Measurements from ENCODE around the gene PMIS2.
"Not testable (repeated sequence)": the region's sequence is repeated elsewhere in the genome, so short reads cannot be mapped to it uniquely, and the experiment has no call there.

Gene PMIS2

DNA sequence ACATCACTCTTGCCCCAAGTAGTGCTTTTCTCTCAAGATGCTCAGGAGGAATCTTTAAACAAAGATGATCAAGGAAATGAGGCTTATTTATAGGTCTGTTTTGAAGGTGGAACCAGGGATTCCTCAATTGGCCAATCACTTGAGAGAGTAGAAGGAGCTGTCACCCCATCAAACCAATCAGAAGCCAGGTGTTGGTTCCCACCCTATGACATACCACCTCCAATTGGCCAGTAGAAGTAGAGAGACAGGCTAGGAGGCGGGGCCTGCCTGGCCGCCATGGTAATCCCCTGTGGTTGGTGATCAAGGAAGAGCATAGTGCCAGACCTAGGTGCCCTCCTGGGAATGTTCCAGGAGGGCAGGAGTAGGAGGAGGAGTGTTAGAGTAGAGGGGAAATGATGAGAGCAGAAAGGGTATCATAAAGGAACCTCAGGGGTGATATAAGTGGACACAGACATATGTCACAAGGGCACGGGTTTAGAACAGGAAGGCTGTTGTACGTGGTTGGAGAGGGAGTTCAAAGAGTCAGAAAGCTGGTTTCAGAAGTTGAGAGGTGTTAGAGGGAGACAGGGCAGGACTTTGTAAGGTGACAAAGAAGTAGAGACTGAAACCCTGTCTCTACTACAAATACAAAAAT lies 10.5 kb downstream of the PMIS2 start:
- Mint-ChIP-seq H3K9me3 (ENCODE audit: low read depth) (no peaks in the 10 kb centered on the region), H3K27me3 (peaks cover 2% of the 10 kb centered on the region), H3K36me3 (no peaks in the 10 kb centered on the region), H3K4me1 (ENCODE audit: low read depth) (no peaks in the 10 kb centered on the region), H3K27ac (no peak overlapping the region), H3K4me3 (no peak overlapping the region)

DNA sequence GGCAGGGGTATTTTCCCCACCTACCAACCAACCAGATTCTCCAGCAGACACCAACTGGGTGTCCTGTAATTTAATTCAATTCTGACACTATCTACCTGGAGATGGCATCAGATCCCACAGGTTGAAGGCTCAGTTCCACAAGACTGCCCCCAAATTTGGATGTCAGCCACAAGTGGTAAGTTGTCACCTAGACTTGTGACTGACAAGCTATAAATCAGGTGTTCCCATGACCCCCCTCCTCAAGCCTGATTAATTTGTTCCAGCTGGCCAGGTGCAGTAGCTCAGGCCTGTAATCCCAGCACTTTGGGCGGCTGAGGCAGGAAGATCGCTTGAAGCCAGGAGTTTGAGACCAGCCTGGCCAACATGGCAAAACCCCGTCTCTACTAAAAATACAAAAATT lies 16.0 kb downstream of the PMIS2 start:
- no peak overlapping the region for H3K4me3 Mint-ChIP-seq
- H3K4me1 Mint-ChIP-seq (ENCODE audit: low read depth) = no peaks in the 10 kb centered on the region
- no peak overlapping the region for H3K27ac Mint-ChIP-seq
- H3K36me3 Mint-ChIP-seq = no peaks in the 10 kb centered on the region
- no peaks in the 10 kb centered on the region for H3K27me3 Mint-ChIP-seq
- no peaks in the 10 kb centered on the region for H3K9me3 Mint-ChIP-seq (ENCODE audit: low read depth)

DNA sequence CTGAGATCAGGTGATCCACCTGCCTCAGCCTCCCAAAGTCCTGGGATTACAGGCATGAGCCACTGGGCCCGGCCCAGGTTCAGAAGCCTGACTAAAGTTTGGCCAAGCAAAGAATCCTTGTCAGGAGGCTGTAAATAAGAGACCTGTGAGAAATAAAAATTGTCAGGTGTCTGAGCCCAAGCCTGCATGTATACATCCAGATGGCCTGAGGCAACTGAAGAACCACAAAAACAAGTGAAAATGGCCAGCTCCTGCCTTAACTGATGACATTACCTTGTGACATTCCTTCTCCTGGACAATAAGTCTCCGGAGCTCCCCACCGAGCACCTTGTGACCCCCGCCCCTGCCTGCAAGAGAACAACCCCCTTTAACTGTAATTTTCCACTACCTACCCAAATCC lies 18.5 kb downstream of the PMIS2 start:
- not testable (repeated sequence) for H3K4me1 Mint-ChIP-seq (ENCODE audit: low read depth)

DNA sequence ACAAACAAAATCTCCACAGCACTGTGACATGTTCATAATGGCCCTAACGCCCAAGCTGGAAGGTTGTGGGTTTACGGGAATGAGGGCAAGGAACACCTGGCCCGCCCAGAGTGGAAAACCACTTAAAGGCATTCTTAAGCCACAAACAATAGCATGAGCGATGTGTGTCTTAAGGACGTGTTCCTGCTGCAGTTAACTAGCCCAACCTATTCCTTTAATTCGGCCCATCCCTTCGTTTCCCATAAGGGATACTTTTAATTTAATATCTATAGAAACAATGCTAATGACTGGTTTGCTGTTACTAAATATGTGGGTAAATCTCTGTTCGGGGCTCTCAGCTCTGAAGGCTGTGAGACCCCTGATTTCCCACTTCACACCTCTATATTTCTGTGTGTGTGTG lies 21.2 kb downstream of the PMIS2 start:
- not testable (repeated sequence) for H3K27me3 Mint-ChIP-seq; H3K36me3 Mint-ChIP-seq; H3K27ac Mint-ChIP-seq; H3K4me3 Mint-ChIP-seq; H3K9me3 Mint-ChIP-seq (ENCODE audit: low read depth)
- H3K4me1 Mint-ChIP-seq (ENCODE audit: low read depth) = peaks cover 22% of the 10 kb centered on the region

More for the DNA sequence above, 18.5 kb downstream of the PMIS2 start:
- H3K4me3 Mint-ChIP-seq; H3K36me3 Mint-ChIP-seq; H3K9me3 Mint-ChIP-seq (ENCODE audit: low read depth); H3K27me3 Mint-ChIP-seq; H3K27ac Mint-ChIP-seq: not testable (repeated sequence)

DNA sequence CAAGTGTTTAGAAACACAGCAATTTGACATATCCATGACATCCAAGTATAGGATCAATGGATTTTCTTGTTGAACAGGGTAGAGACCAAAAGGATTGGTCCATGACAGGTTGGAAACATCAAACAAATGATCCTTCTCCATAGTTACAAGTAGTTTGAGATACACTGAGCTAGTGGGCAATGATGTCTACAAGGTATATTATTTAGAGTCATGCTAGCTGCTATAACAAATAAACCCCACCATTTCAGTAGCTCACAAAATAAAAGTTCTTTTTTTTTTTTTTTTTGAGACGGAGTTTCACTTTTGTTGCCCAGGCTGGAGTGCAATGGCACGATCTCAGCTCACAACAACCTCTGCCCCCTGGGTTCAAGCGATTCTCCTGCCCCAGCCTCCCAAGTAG lies 21.7 kb downstream of the PMIS2 start:
- Mint-ChIP-seq H3K27ac (no peak overlapping the region), H3K27me3 (no peaks in the 10 kb centered on the region), H3K4me1 (ENCODE audit: low read depth) (peaks cover 26% of the 10 kb centered on the region), H3K4me3 (no peak overlapping the region), H3K9me3 (ENCODE audit: low read depth) (no peaks in the 10 kb centered on the region), H3K36me3 (peaks cover 6% of the 10 kb centered on the region)

DNA sequence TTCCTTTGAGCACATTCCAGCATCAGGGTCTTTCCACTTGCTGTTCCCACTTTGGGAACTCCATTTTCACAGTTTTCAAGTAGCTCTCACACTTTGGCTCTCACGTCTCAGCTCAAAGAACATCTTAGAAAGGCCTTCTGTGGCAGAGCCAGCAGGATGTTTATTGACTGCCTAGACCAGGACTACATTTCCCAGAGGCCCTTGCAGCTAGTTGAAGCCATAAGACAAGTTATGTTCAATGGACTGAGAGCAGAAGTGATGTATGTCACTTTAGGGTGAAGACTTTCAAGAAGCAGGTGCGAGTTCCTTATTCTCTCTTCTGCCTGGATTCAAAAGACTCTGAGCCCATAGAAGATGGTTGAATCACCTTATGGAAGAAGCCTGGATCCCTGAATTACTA lies 22.3 kb downstream of the PMIS2 start:
- Mint-ChIP-seq H3K9me3 (ENCODE audit: low read depth) (no peaks in the 10 kb centered on the region), H3K4me1 (ENCODE audit: low read depth) (peaks cover 26% of the 10 kb centered on the region), H3K36me3 (peaks cover 6% of the 10 kb centered on the region), H3K27ac (no peak overlapping the region), H3K4me3 (no peak overlapping the region), H3K27me3 (no peaks in the 10 kb centered on the region)

DNA sequence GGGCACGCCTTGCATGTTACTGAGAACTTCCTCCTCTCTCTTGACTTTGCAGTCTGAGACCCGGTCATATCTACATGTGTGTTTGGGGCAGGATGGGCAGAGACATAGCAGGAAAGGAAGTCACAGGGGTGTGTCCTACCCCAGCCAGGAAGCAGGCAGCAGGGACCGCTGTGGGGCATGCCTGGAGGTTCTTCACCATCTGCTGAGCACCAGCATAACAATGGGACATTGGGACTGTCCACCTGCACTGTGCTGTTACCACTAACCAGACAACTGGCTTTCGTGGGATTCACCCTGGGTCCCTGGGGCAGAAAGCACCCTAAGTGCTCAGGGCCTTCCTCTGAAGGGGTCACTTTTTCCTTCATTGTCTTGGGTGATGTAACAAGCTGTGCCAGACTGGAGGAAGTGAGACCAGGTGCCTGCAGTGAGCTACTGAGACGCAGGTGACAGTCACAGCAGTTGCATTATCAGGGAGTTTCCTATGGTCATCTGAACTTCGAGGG lies 23.9 kb downstream of the PMIS2 start:
- Mint-ChIP-seq H3K27ac (peak overlapping the region; percentile 34), H3K4me1 (ENCODE audit: low read depth) (peaks cover 28% of the 10 kb centered on the region)

DNA sequence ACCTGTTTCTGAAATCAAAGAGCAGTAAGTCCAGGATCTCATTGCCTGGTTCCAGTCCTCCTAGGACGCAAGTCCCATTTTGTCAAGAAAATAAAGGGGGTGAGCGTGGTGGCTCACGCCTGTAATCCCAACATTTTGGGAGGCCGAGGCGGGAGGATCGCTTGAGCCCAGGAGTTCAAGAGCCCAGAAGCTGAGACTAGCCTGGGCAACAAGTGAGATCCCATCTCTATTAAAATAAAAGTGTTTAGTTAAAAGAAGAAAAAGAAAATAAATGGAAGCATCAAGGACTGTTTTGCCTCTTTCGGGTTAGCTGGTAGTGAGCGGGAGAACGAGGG lies 26.2 kb downstream of the PMIS2 start:
- Mint-ChIP-seq H3K4me3 (peak overlapping the region; percentile 89), H3K4me1 (ENCODE audit: low read depth) (peaks cover 28% of the 10 kb centered on the region), H3K27me3 (no peaks in the 10 kb centered on the region), H3K9me3 (ENCODE audit: low read depth) (no peaks in the 10 kb centered on the region), H3K27ac (peak overlapping the region; percentile 81), H3K36me3 (peaks cover 8% of the 10 kb centered on the region)

More for the DNA sequence above, 23.9 kb downstream of the PMIS2 start:
- Mint-ChIP-seq H3K4me3 (peak overlapping the region; percentile 41), H3K36me3 (peaks cover 6% of the 10 kb centered on the region), H3K27me3 (no peaks in the 10 kb centered on the region), H3K9me3 (ENCODE audit: low read depth) (no peaks in the 10 kb centered on the region)

DNA sequence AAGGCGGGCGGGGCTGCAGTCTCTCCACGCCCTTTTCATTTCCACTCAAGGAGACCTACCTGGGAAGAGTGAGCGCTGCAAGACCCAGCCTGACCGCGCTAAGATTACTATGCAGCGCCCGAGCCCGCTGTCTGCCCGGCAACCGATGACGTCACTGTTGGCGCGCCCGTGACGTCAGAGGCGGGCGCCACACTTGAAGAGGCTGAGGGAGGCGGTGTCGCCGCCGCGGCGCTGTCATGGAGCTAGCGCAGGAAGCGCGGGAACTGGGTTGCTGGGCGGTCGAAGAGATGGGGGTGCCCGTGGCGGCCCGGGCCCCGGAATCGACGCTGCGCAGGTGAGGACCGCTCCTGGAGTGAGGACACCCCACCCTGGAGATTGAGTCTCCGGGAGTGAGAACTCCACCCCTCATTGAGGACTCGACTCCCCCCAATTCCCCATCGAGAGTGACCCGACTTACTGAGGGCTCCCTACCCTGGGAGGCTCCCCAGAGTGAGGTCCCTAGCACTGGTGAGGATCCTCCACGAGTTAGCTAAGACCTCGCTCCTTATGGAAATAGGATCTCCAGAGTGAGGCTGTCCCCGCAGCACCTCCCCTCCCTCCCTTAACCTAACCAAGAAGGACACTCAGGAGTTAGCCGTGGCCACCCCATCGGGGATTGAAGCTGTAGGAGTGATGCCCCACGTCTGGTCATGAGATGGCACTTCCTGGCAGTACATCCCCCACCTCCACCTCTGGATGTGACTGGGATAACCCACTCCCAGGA lies 26.8 kb downstream of the PMIS2 start, which contains the start of gene HAUS5:
Gene HAUS5, plus strand, starts transcription at position 177 of the 763 bp plus-strand sequence. Its CDS starts 60 bp downstream, at position 237.
- H3K4me3 Mint-ChIP-seq = peak within 1 kb of the TSS; percentile 89
- H3K36me3 Mint-ChIP-seq = peaks cover 6% of the 10 kb centered on the region
- H3K27me3 Mint-ChIP-seq = no peaks in the 10 kb centered on the region
- peak within 1 kb of the TSS; percentile 81 for H3K27ac Mint-ChIP-seq
- no peaks in the 10 kb centered on the region for H3K9me3 Mint-ChIP-seq (ENCODE audit: low read depth)
- peaks cover 28% of the 10 kb centered on the region for H3K4me1 Mint-ChIP-seq (ENCODE audit: low read depth)

DNA sequence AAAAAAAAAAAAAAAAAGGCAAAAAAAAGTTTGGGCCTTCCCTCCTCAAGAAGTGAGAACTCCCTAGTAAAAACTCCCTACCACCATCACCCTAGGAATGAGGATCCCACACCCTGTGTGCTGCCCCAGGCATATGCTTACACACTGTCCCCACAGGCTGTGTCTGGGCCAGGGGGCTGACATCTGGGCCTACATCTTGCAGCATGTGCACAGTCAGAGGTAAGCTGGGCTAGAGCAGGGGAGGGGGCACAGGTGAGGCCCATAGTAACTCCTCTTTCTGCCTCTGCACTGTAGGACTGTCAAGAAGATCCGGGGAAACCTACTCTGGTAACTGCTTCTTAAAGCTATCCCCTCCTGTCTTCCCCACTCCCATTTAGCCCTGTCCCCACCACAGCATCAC lies 27.6 kb downstream of the PMIS2 start:
- Mint-ChIP-seq H3K27me3 (no peaks in the 10 kb centered on the region), H3K4me1 (ENCODE audit: low read depth) (peaks cover 26% of the 10 kb centered on the region), H3K4me3 (peak overlapping the region; percentile 89), H3K27ac (peak overlapping the region; percentile 72), H3K9me3 (ENCODE audit: low read depth) (no peaks in the 10 kb centered on the region), H3K36me3 (peaks cover 2% of the 10 kb centered on the region)

DNA sequence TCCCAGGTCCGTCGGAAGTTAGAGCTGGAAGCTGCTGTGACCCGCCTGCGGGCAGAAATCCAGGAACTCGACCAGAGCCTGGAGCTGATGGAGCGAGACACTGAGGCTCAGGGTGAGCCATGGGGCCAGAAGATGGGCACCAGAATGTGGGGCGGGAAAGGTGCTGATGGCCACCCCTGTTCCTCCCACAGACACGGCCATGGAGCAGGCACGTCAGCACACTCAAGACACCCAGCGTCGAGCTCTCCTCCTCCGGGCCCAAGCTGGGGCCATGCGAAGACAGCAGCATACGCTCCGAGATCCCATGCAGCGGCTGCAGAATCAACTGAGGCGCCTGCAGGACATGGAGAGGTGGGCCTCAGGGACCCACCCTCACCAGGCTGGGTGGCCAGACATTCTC lies 29.1 kb downstream of the PMIS2 start:
- H3K4me3 Mint-ChIP-seq = no peak overlapping the region
- H3K9me3 Mint-ChIP-seq (ENCODE audit: low read depth) = no peaks in the 10 kb centered on the region
- peaks cover 15% of the 10 kb centered on the region for H3K4me1 Mint-ChIP-seq (ENCODE audit: low read depth)
- no peak overlapping the region for H3K27ac Mint-ChIP-seq
- H3K27me3 Mint-ChIP-seq = no peaks in the 10 kb centered on the region
- peaks cover 2% of the 10 kb centered on the region for H3K36me3 Mint-ChIP-seq

DNA sequence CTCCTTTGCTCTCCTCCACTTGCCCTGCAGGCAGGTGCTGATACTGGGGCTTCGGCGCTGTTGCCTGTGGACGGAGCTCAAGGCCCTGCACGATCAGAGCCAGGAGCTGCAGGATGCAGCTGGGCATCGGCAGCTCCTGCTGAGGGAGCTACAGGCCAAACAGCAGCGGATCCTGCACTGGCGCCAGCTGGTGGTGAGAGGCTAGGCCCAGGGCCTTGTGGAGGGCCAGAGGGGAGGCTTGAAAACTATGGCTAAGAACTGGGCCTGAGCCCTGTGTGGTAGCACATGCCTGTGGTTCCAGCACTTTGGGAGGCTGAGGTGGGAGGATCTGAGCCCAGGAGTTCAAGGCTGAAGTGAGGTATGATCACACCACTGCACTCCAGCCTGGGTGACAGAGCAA lies 32.9 kb downstream of the PMIS2 start:
- Mint-ChIP-seq H3K27me3 (no peaks in the 10 kb centered on the region), H3K4me3 (no peak overlapping the region), H3K36me3 (peaks cover 2% of the 10 kb centered on the region), H3K9me3 (ENCODE audit: low read depth) (no peaks in the 10 kb centered on the region), H3K27ac (no peak overlapping the region), H3K4me1 (ENCODE audit: low read depth) (no peaks in the 10 kb centered on the region)

DNA sequence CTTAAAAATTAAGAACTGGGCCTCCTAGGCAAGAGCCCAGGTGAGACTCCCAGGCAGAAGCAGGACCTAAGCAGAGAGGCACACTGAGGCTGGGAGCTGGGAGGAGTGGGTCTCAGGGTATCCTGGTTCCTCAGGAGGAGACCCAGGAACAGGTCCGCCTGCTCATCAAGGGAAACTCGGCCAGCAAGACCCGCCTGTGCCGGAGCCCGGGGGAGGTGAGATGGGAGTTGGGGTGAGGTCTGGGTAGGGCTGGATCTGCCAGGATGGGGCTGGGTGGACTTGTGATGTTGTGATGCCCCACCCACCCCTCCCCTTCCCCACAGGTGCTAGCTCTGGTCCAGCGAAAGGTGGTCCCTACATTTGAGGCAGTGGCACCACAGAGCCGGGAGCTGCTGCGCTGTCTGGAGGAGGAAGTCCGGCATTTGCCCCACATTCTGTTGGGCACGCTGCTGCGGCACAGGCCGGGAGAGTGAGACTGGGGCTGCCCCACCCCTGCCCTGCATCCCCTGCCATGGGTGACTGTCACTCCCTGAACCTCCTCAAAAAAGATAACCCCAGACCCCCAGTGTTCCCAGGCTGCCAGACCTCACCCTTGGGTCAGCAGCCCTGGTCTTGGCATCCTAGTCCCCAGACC lies 33.4 kb downstream of the PMIS2 start:
- H3K4me3 Mint-ChIP-seq = no peak overlapping the region
- no peaks in the 10 kb centered on the region for H3K4me1 Mint-ChIP-seq (ENCODE audit: low read depth)
- peaks cover 2% of the 10 kb centered on the region for H3K36me3 Mint-ChIP-seq
- H3K9me3 Mint-ChIP-seq (ENCODE audit: low read depth) = no peaks in the 10 kb centered on the region
- H3K27ac Mint-ChIP-seq = no peak overlapping the region
- H3K27me3 Mint-ChIP-seq = no peaks in the 10 kb centered on the region

DNA sequence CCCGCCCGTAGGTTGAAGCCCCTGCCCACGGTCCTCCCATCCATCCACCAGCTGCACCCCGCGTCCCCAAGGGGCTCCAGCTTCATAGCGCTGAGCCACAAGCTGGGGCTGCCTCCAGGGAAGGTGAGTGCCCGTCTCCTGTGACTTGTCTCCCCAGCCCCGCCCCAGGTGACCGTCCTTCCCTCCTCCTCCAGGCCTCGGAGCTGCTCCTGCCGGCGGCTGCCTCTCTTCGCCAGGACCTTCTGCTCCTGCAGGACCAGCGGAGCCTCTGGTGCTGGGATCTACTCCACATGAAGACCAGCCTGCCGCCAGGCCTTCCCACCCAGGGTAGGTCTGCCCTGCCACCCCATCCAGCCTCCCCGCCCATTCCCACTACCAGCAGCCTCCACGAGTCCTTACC lies 34.0 kb downstream of the PMIS2 start:
- H3K27me3 Mint-ChIP-seq = no peaks in the 10 kb centered on the region
- no peaks in the 10 kb centered on the region for H3K4me1 Mint-ChIP-seq (ENCODE audit: low read depth)
- no peak overlapping the region for H3K4me3 Mint-ChIP-seq
- H3K36me3 Mint-ChIP-seq = peaks cover 2% of the 10 kb centered on the region
- H3K9me3 Mint-ChIP-seq (ENCODE audit: low read depth) = no peaks in the 10 kb centered on the region
- H3K27ac Mint-ChIP-seq = no peak overlapping the region

DNA sequence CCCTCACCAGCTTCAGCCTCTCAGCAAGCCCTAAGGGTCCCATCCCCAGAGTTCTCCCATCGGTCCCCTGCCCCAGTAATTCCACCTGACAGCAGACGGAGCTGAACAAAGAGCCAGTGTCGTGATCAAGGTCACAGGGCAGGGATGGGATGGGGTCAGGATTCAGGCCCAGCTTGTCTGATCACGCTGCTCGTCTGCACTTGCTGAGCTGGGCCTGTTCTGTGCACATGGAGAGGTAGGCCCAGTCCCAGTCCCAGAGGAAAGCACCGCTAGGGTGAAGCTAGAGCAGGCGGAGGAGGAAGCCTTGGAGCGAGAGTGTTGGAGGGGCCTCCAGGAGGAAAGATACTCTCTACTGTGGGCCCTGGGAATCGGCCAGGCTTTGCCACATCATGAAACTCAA lies 35.7 kb downstream of the PMIS2 start:
- no peaks in the 10 kb centered on the region for H3K36me3 Mint-ChIP-seq
- no peaks in the 10 kb centered on the region for H3K27me3 Mint-ChIP-seq
- no peaks in the 10 kb centered on the region for H3K9me3 Mint-ChIP-seq (ENCODE audit: low read depth)
- H3K4me3 Mint-ChIP-seq = no peak overlapping the region
- H3K4me1 Mint-ChIP-seq (ENCODE audit: low read depth) = no peaks in the 10 kb centered on the region
- H3K27ac Mint-ChIP-seq = no peak overlapping the region
